NCI-H1436 treated with DMSO at 0.1 percent for 48 hours (cell line): ENCODE data around the gene ERI2.
"Not testable (repeated sequence)": the region's sequence is repeated elsewhere in the genome, so short reads cannot be mapped to it uniquely, and the experiment has no call there.

Experiments used
- DNase-seq: peaks from one replicate; lab custom pipeline; 2025; lab: John Stamatoyannopoulos, UW

The ERI2 gene

GRCh38 chr16:20764448-20764847 lies 41.8 kb downstream of the ERI2 start:
- DNase-seq: not testable (repeated sequence)

GRCh38 chr16:20763461-20764232 lies 42.6 kb downstream of the ERI2 start, which contains the start of gene ACSM3:
Gene ACSM3, plus strand, starts transcription at chr16:20764014. Its CDS starts 6,021 bp downstream, at chr16:20770035.
- DNase-seq: no peak

GRCh38 chr16:20762404-20763123 lies 43.7 kb downstream of the ERI2 start:
- no peak for DNase-seq

- no peak for DNase-seq
Measured at GRCh38 chr16:20761175-20761574, 45.1 kb downstream of the ERI2 start.

GRCh38 chr16:20760346-20760745 lies 45.9 kb downstream of the ERI2 start:
- no peak for DNase-seq

- not testable (repeated sequence) for DNase-seq
Measured at GRCh38 chr16:20755799-20756198, 50.5 kb downstream of the ERI2 start.

- no peak for DNase-seq
Measured at GRCh38 chr16:20755238-20755637, 51.0 kb downstream of the ERI2 start.

- no peak for DNase-seq
Measured at GRCh38 chr16:20753727-20754126, 52.5 kb downstream of the ERI2 start.

- no peak for DNase-seq
Measured at GRCh38 chr16:20750558-20750957, 55.7 kb downstream of the ERI2 start.

- no peak for DNase-seq
Measured at GRCh38 chr16:20749474-20749873, 56.8 kb downstream of the ERI2 start.

GRCh38 chr16:20747030-20747816 lies 59.0 kb downstream of the ERI2 start:
- no peak for DNase-seq

- DNase-seq: no peak
Measured at GRCh38 chr16:20746461-20746860, 59.8 kb downstream of the ERI2 start.
